Kidney epithelial cell (primary cell): ENCODE data around the gene CFAP206. TPM values are rescaled to one million over a fixed set of nuclear protein-coding genes. Genes with fewer than 3 reads are reported as not detected.

Source experiments
- DNase-seq: peaks from one replicate; pipeline ENCODE4 v3.0.0-alpha.2; 2010; ENCODE audit warnings: low read depth
- H3K27me3 ChIP-seq: 2 replicates; pipeline ENCODE4 v1.6.0; 2011; ENCODE audit warnings: low read length; ENCODE audit not compliant: control insufficient read depth, insufficient read depth
- H3K36me3 ChIP-seq: 2 replicates; pipeline ENCODE4 v1.5.1; 2011; ENCODE audit warnings: low read length; ENCODE audit not compliant: control insufficient read depth, insufficient read depth
- H3K4me3 ChIP-seq: 2 replicates; pipeline ENCODE4 v1.5.1; 2011; ENCODE audit warnings: low read depth, mild to moderate bottlenecking, control low read depth, low read length
- CTCF ChIP-seq: IDR thresholded peaks from 2 replicates; pipeline ENCODE4 v1.5.1; 2011; ENCODE audit warnings: mild to moderate bottlenecking, moderate library complexity, low read length, control low read depth, inconsistent platforms; ENCODE audit not compliant: insufficient read depth, poor library complexity, severe bottlenecking
- total RNA-seq: library from RNA; depleted of rRNA; stranded (reverse); fragments of >200 nt; gene quantifications from 2 replicates; pipeline ENCODE4 v1.2.3, GENCODE V29; 2015

Gene CFAP206
- total RNA-seq, 1 donor from 2014 or later: 0.25 TPM

GRCh38 chr6:87375315-87375714, 32.5 kb upstream of the CFAP206 start:
- H3K27me3 ChIP-seq: no peaks in the 10 kb centered on the region
- DNase-seq: no peak
- no peak for TF ChIP-seq CTCF
- H3K4me3 ChIP-seq: no peak overlapping the region
- H3K36me3 ChIP-seq: no peaks in the 10 kb centered on the region

GRCh38 chr6:87376643-87377042, 31.1 kb upstream of the CFAP206 start:
- no peak for TF ChIP-seq CTCF
- no peaks in the 10 kb centered on the region for H3K27me3 ChIP-seq
- DNase-seq: no peak
- H3K36me3 ChIP-seq: no peaks in the 10 kb centered on the region
- no peak overlapping the region for H3K4me3 ChIP-seq

GRCh38 chr6:87378947-87379346, 28.8 kb upstream of the CFAP206 start:
- no peaks in the 10 kb centered on the region for H3K27me3 ChIP-seq
- no peak for TF ChIP-seq CTCF
- H3K4me3 ChIP-seq: no peak overlapping the region
- H3K36me3 ChIP-seq: no peaks in the 10 kb centered on the region
- DNase-seq: no peak

GRCh38 chr6:87382861-87383260, 24.9 kb upstream of the CFAP206 start:
- no peak for DNase-seq
- TF ChIP-seq CTCF: no peak
- Histone ChIP-seq H3K36me3 (no peaks in the 10 kb centered on the region), H3K4me3 (no peak overlapping the region), H3K27me3 (no peaks in the 10 kb centered on the region)

- Histone ChIP-seq H3K36me3 (no peaks in the 10 kb centered on the region), H3K4me3 (no peak overlapping the region), H3K27me3 (no peaks in the 10 kb centered on the region)
- no peak for DNase-seq
- no peak for TF ChIP-seq CTCF
Observed at GRCh38 chr6:87384038-87384437, 23.7 kb upstream of the CFAP206 start.

GRCh38 chr6:87384449-87384848, 23.3 kb upstream of the CFAP206 start:
- TF ChIP-seq CTCF: no peak

More at GRCh38 chr6:87384449-87384848, 23.3 kb upstream of the CFAP206 start:
- no peaks in the 10 kb centered on the region for H3K36me3 ChIP-seq
- no peak for DNase-seq
- no peaks in the 10 kb centered on the region for H3K27me3 ChIP-seq
- H3K4me3 ChIP-seq: no peak overlapping the region
